AG09309 (cell line): ENCODE measurements around the gene DEF6.

Experiments used
- DNase-seq: peaks from one replicate; pipeline ENCODE4 v3.0.0-alpha.2; 2010; ENCODE audit warnings: low read depth
- H3K4me3 ChIP-seq: 2 replicates; pipeline ENCODE4 v1.5.1; 2011; ENCODE audit warnings: mild to moderate bottlenecking, low read depth, low read length, moderate library complexity; ENCODE audit not compliant: control insufficient read depth
- CTCF ChIP-seq: IDR thresholded peaks from 2 replicates; pipeline ENCODE4 v1.5.1; 2011; ENCODE audit warnings: mild to moderate bottlenecking, low read depth, low read length, inconsistent platforms; ENCODE audit not compliant: insufficient read depth, control insufficient read depth; ENCODE audit errors: missing control alignments

DEF6 gene

GRCh38 chr6:35264550-35265274, 32.9 kb upstream of the DEF6 start:
- no peak overlapping the region for H3K4me3 ChIP-seq
- no peak for DNase-seq
- TF ChIP-seq CTCF = no peak

GRCh38 chr6:35265523-35265922, 32.1 kb upstream of the DEF6 start:
- TF ChIP-seq CTCF = no peak
- H3K4me3 ChIP-seq = no peak overlapping the region
- DNase-seq = no peak

GRCh38 chr6:35267446-35267845, 30.2 kb upstream of the DEF6 start:
- H3K4me3 ChIP-seq = no peak overlapping the region
- no peak for TF ChIP-seq CTCF
- no peak for DNase-seq

GRCh38 chr6:35267897-35268296, 29.7 kb upstream of the DEF6 start:
- TF ChIP-seq CTCF = no peak
- no peak for DNase-seq
- no peak overlapping the region for H3K4me3 ChIP-seq

- no peak overlapping the region for H3K4me3 ChIP-seq
- no peak for TF ChIP-seq CTCF
- DNase-seq = no peak
These were observed 25.6 kb upstream of the DEF6 start for GRCh38 chr6:35272005-35272404.

- no peak for DNase-seq
- TF ChIP-seq CTCF = no peak
- no peak overlapping the region for H3K4me3 ChIP-seq
These were observed 23.6 kb upstream of the DEF6 start for GRCh38 chr6:35273822-35274559.
